ENCODE data around the gene DPF1. TPM values are rescaled to one million over a fixed set of nuclear protein-coding genes. Genes with fewer than 3 reads are reported as not detected.

DPF1 gene
- not detected for total RNA-seq
- long read RNA-seq, partial matches to known transcripts = 0 of 2 reads
- long read RNA-seq, other reads (novel, unspliced or antisense) = 2 of 2 reads

- Histone ChIP-seq H3K27me3 (ENCODE audit: low read depth) (peaks cover 87% of the 10 kb centered on the region), H3K36me3 (no peaks in the 10 kb centered on the region), H3K4me1 (peaks cover 13% of the 10 kb centered on the region), H3K9me3 (no peaks in the 10 kb centered on the region), H3K4me3 (peak within 1 kb of the TSS; percentile 37), H3K27ac (no peak within 1 kb of the TSS)
- no peak for TF ChIP-seq CTCF (IDR thresholded peaks at IDR 0.05)
- DNase-seq (no peak), ATAC-seq (peak; percentile 52 to 63)
- intact Hi-C loops (cut with DNase I) = no loop called here
These were observed at the start of gene DPF1 for GRCh38 chr19:38224014-38224862. Gene DPF1 (minus strand): TSS chr19:38224222. CDS start chr19:38224142, 80 bp downstream.

GRCh38 chr19:38273499-38273898 lies 49.5 kb upstream of the DPF1 start:
- ATAC-seq (no peak), DNase-seq (no peak)
- Histone ChIP-seq H3K4me1 (peaks cover 58% of the 10 kb centered on the region), H3K27me3 (ENCODE audit: low read depth) (no peaks in the 10 kb centered on the region), H3K27ac (no peak overlapping the region), H3K9me3 (no peaks in the 10 kb centered on the region), H3K36me3 (no peaks in the 10 kb centered on the region), H3K4me3 (no peak overlapping the region)
- no peak for TF ChIP-seq CTCF (IDR thresholded peaks at IDR 0.05)
- intact Hi-C loops (cut with DNase I) = no loop called here

DNA sequence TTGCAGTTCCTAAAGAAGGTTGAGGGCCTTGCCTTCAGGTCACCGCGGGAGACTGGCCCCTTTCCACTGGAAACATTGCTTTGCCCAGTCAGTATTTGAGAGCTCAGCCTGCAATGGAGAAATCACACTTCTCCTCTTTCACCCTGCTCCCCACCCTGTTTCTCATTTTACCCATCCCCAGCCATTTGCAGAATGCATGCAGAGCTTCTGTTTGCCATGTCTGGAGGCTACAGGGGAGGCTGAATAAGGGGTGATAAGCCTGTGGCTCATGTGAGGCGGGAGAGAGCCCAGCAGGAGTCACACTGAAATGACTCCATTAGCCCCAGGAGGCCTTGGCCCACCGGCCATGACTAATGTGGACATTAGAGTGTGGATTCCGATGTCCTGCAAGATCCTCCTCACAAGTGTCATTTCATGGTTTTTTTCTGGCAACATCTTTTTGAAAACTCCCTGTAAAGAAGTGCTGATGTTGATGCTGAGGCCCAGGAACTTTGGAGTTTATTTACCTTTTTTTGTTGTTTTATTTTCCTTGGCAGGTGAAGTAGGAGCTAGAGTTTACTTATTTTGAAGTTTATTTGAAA lies 46.7 kb upstream of the DPF1 start:
- TF ChIP-seq CTCF (IDR thresholded peaks at IDR 0.05) = no peak
- Histone ChIP-seq H3K4me1 (peaks cover 57% of the 10 kb centered on the region), H3K9me3 (no peaks in the 10 kb centered on the region), H3K36me3 (no peaks in the 10 kb centered on the region), H3K27ac (no peak overlapping the region), H3K27me3 (ENCODE audit: low read depth) (no peaks in the 10 kb centered on the region), H3K4me3 (no peak overlapping the region)
- intact Hi-C loops (cut with DNase I) = no loop called here
- DNase-seq = no peak
- no peak for ATAC-seq

GRCh38 chr19:38268539-38268938 lies 44.5 kb upstream of the DPF1 start:
- H3K9me3 ChIP-seq = no peaks in the 10 kb centered on the region
- DNase-seq (no peak), ATAC-seq (no peak)
- no peak for TF ChIP-seq CTCF (IDR thresholded peaks at IDR 0.05)
- no peaks in the 10 kb centered on the region for H3K27me3 ChIP-seq (ENCODE audit: low read depth)
- H3K4me1 ChIP-seq = peaks cover 48% of the 10 kb centered on the region
- intact Hi-C loops (cut with DNase I) = no loop called here
- H3K36me3 ChIP-seq = no peaks in the 10 kb centered on the region
- no peak overlapping the region for H3K27ac ChIP-seq
- H3K4me3 ChIP-seq = no peak overlapping the region

DNA sequence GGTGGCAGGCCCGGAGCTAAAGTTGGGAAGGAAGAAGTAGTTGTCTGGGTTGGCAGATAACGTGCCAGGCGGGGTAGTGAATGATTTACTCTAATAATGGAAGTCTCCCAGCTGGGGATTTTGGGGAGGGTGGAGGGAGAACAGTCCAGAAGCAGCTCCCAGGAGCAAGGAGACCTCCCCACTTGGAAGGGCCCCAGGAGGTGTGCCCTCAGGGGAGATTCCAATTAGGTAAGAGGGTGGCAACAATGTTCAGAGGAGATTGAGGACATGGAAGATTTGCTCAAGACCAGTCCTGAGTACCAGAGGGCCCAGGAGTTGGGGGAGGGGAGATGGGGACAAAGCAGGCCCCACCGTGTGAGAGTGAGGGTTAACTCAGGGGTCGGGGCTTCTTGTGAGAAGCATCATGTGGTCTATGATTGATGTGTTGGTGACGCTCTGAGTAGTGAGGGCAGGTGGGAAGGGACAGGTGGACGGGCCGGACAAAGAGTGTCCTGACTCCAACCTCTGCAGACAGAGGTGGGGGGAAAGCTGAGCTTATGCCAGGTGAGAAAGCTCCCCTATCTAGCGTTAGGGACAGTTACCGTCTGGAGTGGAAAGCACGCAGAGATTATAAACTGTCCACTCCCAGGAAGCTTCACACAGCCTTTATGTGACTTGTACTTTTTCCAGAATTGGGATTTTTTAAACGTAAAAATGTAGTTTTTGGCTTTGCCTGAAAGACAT lies 43.9 kb upstream of the DPF1 start:
- H3K4me3 ChIP-seq = peak overlapping the region; percentile 76
- ATAC-seq = peak; percentile 24 to 25

More for the DNA sequence above, 43.9 kb upstream of the DPF1 start:
- Histone ChIP-seq H3K27ac (peak overlapping the region; percentile 93), H3K36me3 (no peaks in the 10 kb centered on the region), H3K27me3 (ENCODE audit: low read depth) (no peaks in the 10 kb centered on the region), H3K9me3 (no peaks in the 10 kb centered on the region), H3K4me1 (peaks cover 50% of the 10 kb centered on the region)
- intact Hi-C loops (cut with DNase I) = no loop called here
- TF ChIP-seq CTCF (IDR thresholded peaks at IDR 0.05) = no peak
- peak; percentile 65 for DNase-seq
